Testis (tissue), 2 donors: ENCODE results near the gene GAD2.

ENCODE experiments used
- POLR2A ChIP-seq: fragments of 450-650 bp; IDR thresholded peaks from one replicate; pipeline ENCODE4 v1.6.1; 2017; ENCODE audit warnings: antibody characterized with exemption, mild to moderate bottlenecking, moderate library complexity
- TF ChIP-seq, protein P1 (sequence below), 3 experiments: fragments of 450-650 bp in 2 of 3; fragments of 200-600 bp in 1 of 3; sonication (generic) in 1 of 3; IDR thresholded peaks; one replicate each; pipeline ENCODE4 v1.5.1; 2016 to 2019; ENCODE audit warnings: antibody characterized with exemption in 3 of 3, mild to moderate bottlenecking in 2 of 3, moderate library complexity in 1 of 3

DNA sequence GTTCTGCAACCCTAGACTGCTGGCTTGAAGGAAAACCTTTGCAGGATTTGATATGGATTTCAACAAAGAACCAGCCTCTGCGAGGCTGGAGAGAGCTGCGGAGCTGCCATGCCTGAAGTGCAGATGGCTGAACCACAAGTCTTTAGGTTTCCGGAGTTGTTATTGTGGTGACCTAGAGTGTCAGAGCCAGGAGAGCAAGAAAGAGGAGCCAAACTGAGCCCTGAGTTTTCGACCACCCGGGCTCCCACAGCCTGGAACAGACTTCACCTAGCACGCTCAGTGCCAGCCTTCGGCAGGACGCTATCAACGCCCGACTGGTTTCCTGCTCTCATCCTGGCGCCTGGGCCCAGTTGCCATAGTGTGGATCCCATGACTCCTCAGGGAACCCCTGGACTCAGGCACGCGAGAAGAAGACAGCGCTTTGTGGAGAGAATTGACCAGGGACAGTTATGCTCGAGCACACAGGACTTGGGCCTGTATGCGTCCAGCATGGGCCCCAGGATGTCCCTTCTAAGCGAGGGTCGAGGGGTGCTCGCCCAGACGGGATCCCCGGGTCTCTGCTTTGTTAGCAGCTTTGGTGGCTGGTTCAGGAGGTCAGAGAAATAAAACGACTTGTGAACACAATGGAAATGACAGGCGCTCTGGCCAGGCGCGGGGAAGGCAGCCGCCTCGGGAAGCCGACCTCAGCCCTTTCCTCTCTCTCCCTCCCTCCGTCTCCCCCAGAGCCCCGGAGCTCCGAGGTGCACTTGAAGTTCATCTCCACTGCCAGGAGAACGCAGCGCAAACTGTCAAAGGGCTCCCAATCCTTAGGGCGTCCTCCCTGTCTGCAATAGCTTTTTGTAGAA lies 1.8 kb upstream of the GAD2 start:
- TF ChIP-seq, protein P1, sequence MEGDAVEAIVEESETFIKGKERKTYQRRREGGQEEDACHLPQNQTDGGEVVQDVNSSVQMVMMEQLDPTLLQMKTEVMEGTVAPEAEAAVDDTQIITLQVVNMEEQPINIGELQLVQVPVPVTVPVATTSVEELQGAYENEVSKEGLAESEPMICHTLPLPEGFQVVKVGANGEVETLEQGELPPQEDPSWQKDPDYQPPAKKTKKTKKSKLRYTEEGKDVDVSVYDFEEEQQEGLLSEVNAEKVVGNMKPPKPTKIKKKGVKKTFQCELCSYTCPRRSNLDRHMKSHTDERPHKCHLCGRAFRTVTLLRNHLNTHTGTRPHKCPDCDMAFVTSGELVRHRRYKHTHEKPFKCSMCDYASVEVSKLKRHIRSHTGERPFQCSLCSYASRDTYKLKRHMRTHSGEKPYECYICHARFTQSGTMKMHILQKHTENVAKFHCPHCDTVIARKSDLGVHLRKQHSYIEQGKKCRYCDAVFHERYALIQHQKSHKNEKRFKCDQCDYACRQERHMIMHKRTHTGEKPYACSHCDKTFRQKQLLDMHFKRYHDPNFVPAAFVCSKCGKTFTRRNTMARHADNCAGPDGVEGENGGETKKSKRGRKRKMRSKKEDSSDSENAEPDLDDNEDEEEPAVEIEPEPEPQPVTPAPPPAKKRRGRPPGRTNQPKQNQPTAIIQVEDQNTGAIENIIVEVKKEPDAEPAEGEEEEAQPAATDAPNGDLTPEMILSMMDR (IDR thresholded peaks at IDR 0.05): no peak
- TF ChIP-seq POLR2A: no peak
